ENCODE measurements around the gene LINS1.

Gene LINS1

GRCh38 chr15:100642213-100642949 lies 40.4 kb upstream of the LINS1 start:
- DNase-seq (ENCODE audit: low read depth) = no peak
- in situ Hi-C loops (cut with HindIII; ENCODE audit: low sequenced_read_pairs) = no loop called here

GRCh38 chr15:100638177-100638730 lies 36.3 kb upstream of the LINS1 start:
- DNase-seq (ENCODE audit: low read depth) = no peak
- in situ Hi-C loops (cut with HindIII; ENCODE audit: low sequenced_read_pairs) = no loop called here
- H3K4me3 ChIP-seq (ENCODE audit: low read depth, low read length) = no peak overlapping the region
- TF ChIP-seq CTCF (IDR thresholded peaks at IDR 0.05; ENCODE audit: low read depth, low read length, missing control alignments) = no peak

More at GRCh38 chr15:100642213-100642949, 40.4 kb upstream of the LINS1 start:
- no peak overlapping the region for H3K4me3 ChIP-seq (ENCODE audit: low read depth, low read length)
- no peak for TF ChIP-seq CTCF (IDR thresholded peaks at IDR 0.05; ENCODE audit: low read depth, low read length, missing control alignments)

- no peak for TF ChIP-seq CTCF (IDR thresholded peaks at IDR 0.05; ENCODE audit: low read depth, low read length, missing control alignments)
- in situ Hi-C loops (cut with HindIII; ENCODE audit: low sequenced_read_pairs) = no loop called here
- H3K4me3 ChIP-seq (ENCODE audit: low read depth, low read length) = no peak overlapping the region
- DNase-seq (ENCODE audit: low read depth) = no peak
Observed at GRCh38 chr15:100635406-100636071, 33.6 kb upstream of the LINS1 start.

GRCh38 chr15:100633763-100634075 lies 31.7 kb upstream of the LINS1 start:
- H3K4me3 ChIP-seq (ENCODE audit: low read depth, low read length) = no peak overlapping the region
- in situ Hi-C loops (cut with HindIII; ENCODE audit: low sequenced_read_pairs) = no loop called here
- no peak for DNase-seq (ENCODE audit: low read depth)
- no peak for TF ChIP-seq CTCF (IDR thresholded peaks at IDR 0.05; ENCODE audit: low read depth, low read length, missing control alignments)

DNA sequence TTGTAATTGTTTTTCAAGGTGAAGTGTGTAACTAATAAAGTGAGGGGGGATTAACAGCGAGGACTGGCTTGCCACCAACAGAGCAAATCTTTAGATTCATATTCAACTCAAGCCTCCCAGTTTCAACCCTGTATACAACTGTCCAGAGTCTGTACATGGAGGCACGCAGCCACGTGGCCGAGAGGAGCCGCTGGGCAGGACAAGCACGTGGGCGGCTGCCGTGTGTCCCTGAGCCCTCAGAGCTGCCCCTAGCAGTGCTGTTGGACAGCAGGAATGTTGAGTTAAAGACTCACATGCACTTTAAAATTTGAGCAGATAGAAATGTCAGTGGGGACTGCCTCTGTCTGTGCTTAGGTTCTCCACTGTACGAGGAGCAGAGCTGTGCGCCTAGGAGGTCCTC lies 29.8 kb upstream of the LINS1 start:
- in situ Hi-C loops (cut with HindIII; ENCODE audit: low sequenced_read_pairs) = no loop called here
- no peak for DNase-seq (ENCODE audit: low read depth)
- no peak for TF ChIP-seq CTCF (IDR thresholded peaks at IDR 0.05; ENCODE audit: low read depth, low read length, missing control alignments)
- H3K4me3 ChIP-seq (ENCODE audit: low read depth, low read length) = no peak overlapping the region

DNA sequence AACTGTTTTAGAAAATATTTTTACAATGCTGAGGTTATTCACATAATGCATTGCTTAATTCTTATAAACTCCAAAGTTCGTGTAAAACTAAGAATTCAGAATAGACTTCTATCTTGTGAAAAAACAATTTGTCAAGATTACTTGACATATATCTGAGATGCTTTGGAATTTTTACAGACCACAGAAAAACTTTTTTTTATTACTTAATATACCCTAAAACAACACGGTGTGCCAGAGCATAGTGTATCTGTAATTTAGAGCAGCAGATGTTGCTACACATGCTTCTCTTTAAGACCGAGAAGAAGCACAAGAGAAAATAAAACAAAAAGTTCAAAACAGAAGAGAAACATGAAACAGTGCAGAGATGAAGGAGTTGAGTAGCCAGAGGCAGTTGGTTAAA lies 26.8 kb upstream of the LINS1 start:
- no peak overlapping the region for H3K4me3 ChIP-seq (ENCODE audit: low read depth, low read length)
- DNase-seq (ENCODE audit: low read depth) = no peak
- in situ Hi-C loops (cut with HindIII; ENCODE audit: low sequenced_read_pairs) = no loop called here

More for the DNA sequence above, 26.8 kb upstream of the LINS1 start:
- TF ChIP-seq CTCF (IDR thresholded peaks at IDR 0.05; ENCODE audit: low read depth, low read length, missing control alignments) = no peak

Data from astrocyte of the cerebellum (primary cell).